ENCODE data around the gene ZNF467.

- TF ChIP-seq CTCF (IDR thresholded peaks at IDR 0.05) (no peak), POLR2A (IDR thresholded peaks at IDR 0.05) (no peak)
Measured at GRCh38 chr7:149817836-149818535, 44.6 kb upstream of the ZNF467 start.

Data from testis (tissue), 2 donors.